Measurements from ENCODE around the gene PPP6R2.

DNA sequence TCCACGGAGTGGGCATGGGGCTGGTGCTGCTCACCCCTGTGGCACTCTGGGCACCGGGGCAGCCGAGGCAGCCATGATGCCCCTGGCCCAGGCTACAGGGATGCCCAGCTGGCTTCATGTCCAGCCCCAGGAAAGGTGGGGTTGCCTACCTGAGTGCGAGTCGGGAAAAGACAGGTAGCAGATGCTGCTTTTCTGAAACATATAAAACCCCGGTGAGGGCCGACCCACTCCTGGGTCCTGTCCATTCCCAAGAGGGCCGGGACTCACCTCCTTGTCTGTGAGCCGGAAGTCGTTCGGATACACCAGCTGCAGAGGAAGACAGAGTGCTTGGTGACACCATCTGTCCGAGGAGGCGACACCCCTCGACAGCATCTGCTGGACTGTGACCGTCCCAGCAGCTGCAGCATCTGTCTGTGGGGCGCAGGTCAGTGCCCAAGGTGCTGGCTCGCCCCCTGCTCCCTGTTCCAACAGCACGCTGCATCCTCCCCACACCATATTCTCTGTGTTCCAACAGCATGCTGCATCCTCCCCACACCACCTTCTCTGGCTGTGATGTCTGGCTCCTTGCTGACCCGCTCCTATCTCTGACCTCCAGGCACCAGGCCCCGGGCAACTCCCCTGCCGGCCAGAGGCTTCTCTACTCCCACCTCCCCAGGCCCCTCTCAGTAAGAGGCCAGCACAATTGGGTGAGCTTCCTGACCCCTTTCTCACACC, 24.3 kb upstream of the PPP6R2 start:
- no peak for TF ChIP-seq CTCF (IDR thresholded peaks at IDR 0.05)
- TF ChIP-seq POLR2A (IDR thresholded peaks at IDR 0.05), result no peak
